K562 (cell line): ENCODE results near the gene PPP6C. TPM values are rescaled to one million over a fixed set of nuclear protein-coding genes. Genes with fewer than 3 reads are reported as not detected.
A peak's percentile ranks its signal among the peaks of the same experiment; 100 is the strongest.

Source experiments
- ATAC-seq: fragments of 200-7000 bp; cut with Tn5 transposase; 3 replicates; pipeline ENCODE4 v1.9.1; 2020; ENCODE audit warnings: moderate library complexity
- BruUV-seq: library from RNA; stranded (reverse); fragments of 400-500 nt; replicated peaks from 2 replicates; lab custom pipeline; 2021; lab: Mats Ljungman, UMichigan
- CTCF ChIA-PET: fragments of 300-600 bp; formaldehyde crosslinking; extraction: SDS; loops from one replicate; lab custom pipeline; 2021; ENCODE audit warnings: low intra/inter-chr PET ratio; lab: Yijun Ruan, JAX
- POLR2A ChIA-PET: fragments of 300-600, 350-650 bp; sonication (Branson Sonifier 250); formaldehyde crosslinking; extraction: SDS; loops from one replicate; lab custom pipeline; 2021; ENCODE audit warnings: antibody characterized with exemption, inconsistent platforms; lab: Yijun Ruan, JAX
- DNase-seq, 4 experiments: peaks; one replicate each; pipeline versions ENCODE4 v3.0.0 to v3.0.0-alpha.2; 2011 to 2018; ENCODE audit warnings: low spot score in 3 of 4, mixed read lengths in 3 of 4; ENCODE audit errors: extremely low read depth in 1 of 4
- FAIRE-seq: peaks from 2 replicates; lab custom pipeline; 2011; peaks lifted over from hg19 to GRCh38; lab: Jason Lieb, UNC
- H2AFZ ChIP-seq: 2 replicates; pipeline ENCODE4 v1.6.0; 2011; ENCODE audit warnings: low read depth, low read length, control low read depth, inconsistent platforms
- H3K27ac ChIP-seq: fragments of 200-600 bp; 3 replicates; pipeline ENCODE4 v1.8.0; 2011; ENCODE audit warnings: low read depth, mild to moderate bottlenecking, control low read depth, inconsistent platforms, low read length, moderate library complexity, mixed read lengths; ENCODE audit errors: extremely low read depth
- H3K27me3 ChIP-seq, 2 experiments: fragments of 300-600 bp in 1 of 2; 2 replicates in 1 of 2; 3 replicates in 1 of 2; pipeline versions ENCODE4 v1.6.0 to v1.8.0; 2011; ENCODE audit warnings: inconsistent platforms in 2 of 2, low read length in 2 of 2, mild to moderate bottlenecking in 1 of 2, mixed read lengths in 1 of 2, moderate library complexity in 1 of 2; ENCODE audit not compliant: control insufficient read depth in 2 of 2, insufficient read depth in 2 of 2
- H3K36me3 ChIP-seq: fragments of 300-600 bp; 3 replicates; pipeline ENCODE4 v1.8.0; 2011; ENCODE audit warnings: mild to moderate bottlenecking, low read length, inconsistent platforms; ENCODE audit not compliant: control insufficient read depth, insufficient read depth
- H3K4me1 ChIP-seq, 2 experiments: fragments of 200-600 bp in 1 of 2; replicated peaks in 1 of 2; 2 replicates in 1 of 2; 3 replicates in 1 of 2; pipeline versions ENCODE4 v1.5.1 to v1.8.0; 2011; ENCODE audit warnings: inconsistent platforms in 2 of 2, low read length in 2 of 2, mild to moderate bottlenecking in 1 of 2, mixed read lengths in 1 of 2, moderate library complexity in 1 of 2; ENCODE audit not compliant: control insufficient read depth in 2 of 2, insufficient read depth in 2 of 2
- H3K4me2 ChIP-seq: 2 replicates; pipeline ENCODE4 v1.6.1; 2011; ENCODE audit warnings: low read length, control low read depth, inconsistent platforms, mixed read lengths; ENCODE audit not compliant: insufficient read depth
- H3K4me3 ChIP-seq: fragments of 200-600 bp; sonication (generic), shearing (Covaris generic); 2 replicates; pipeline ENCODE4 v1.5.1; 2016; ENCODE audit warnings: control low read depth, inconsistent platforms
- H3K79me2 ChIP-seq: fragments of 200-600 bp; 3 replicates; pipeline ENCODE4 v1.8.0; 2011; ENCODE audit warnings: low read length, inconsistent platforms; ENCODE audit not compliant: control insufficient read depth, insufficient read depth
- H3K9ac ChIP-seq, 2 experiments: 2 replicates each; pipeline versions ENCODE4 v1.6.0 to v1.6.1; 2011; ENCODE audit warnings: low read depth in 2 of 2, low read length in 2 of 2, control low read depth in 1 of 2, inconsistent platforms in 1 of 2, mild to moderate bottlenecking in 1 of 2, mixed read lengths in 1 of 2; ENCODE audit not compliant: insufficient read depth in 1 of 2
- H3K9me1 ChIP-seq: one replicate; pipeline ENCODE4 v1.6.0; 2011; ENCODE audit warnings: inconsistent platforms, mild to moderate bottlenecking, low read length, moderate library complexity; ENCODE audit not compliant: control insufficient read depth, insufficient read depth
- H3K9me3 ChIP-seq: replicated peaks from 2 replicates; pipeline ENCODE4 v1.5.1; 2011; ENCODE audit warnings: low read depth, low read length, inconsistent platforms; ENCODE audit not compliant: control insufficient read depth, insufficient read depth
- H4K20me1 ChIP-seq: replicated peaks from 2 replicates; pipeline ENCODE4 v1.6.1; 2011; ENCODE audit warnings: low read length, inconsistent platforms, mixed read lengths; ENCODE audit not compliant: control insufficient read depth, insufficient read depth
- HOXB6 ChIP-seq: fragments of 250-450 bp; sonication (Bioruptor Pico); IDR thresholded peaks from 2 replicates; pipeline ENCODE4 v1.5.1; 2022; ENCODE audit warnings: mild to moderate bottlenecking, borderline replicate concordance
- MAZ ChIP-seq, 2 experiments: fragments of 450-650 bp in 1 of 2; sonication (generic) in 1 of 2; formaldehyde crosslinking; IDR thresholded peaks in 1 of 2; conservative IDR thresholded peaks in 1 of 2; 2 replicates each; pipeline versions ENCODE4 v1.4.0 to v1.5.0; 2020; ENCODE audit warnings: mild to moderate bottlenecking in 1 of 2, missing genetic modification reagents in 1 of 2
- RHOXF2B ChIP-seq: fragments of 250-450 bp; sonication (Bioruptor Pico); conservative IDR thresholded peaks from 2 replicates; pipeline ENCODE4 v1.5.1; 2021
- ZNF121 ChIP-seq: sonication (generic); formaldehyde crosslinking; conservative IDR thresholded peaks from 2 replicates; pipeline ENCODE4 v1.8.0; 2022; ENCODE audit warnings: missing genetic modification reagents
- ZNF174 ChIP-seq: fragments of 250-450 bp; sonication (Bioruptor Pico); IDR thresholded peaks from 2 replicates; pipeline ENCODE4 v1.4.0; 2020; ENCODE audit warnings: mild to moderate bottlenecking
- ZNF780A ChIP-seq: fragments of 250-450 bp; sonication (Bioruptor Pico); IDR thresholded peaks from 2 replicates; pipeline ENCODE4 v1.5.0; 2021; ENCODE audit warnings: mild to moderate bottlenecking
- WGBS: fragments of 100-300 bp; shearing (Covaris generic); methylation state at CpG from one replicate; pipeline ENCODE4 v1.1.6; 2016; ENCODE audit warnings: low coverage, mixed read lengths; ENCODE audit not compliant: insufficient coverage; ENCODE audit errors: missing lambda C conversion rate; 5-methylcytosine and 5-hydroxymethylcytosine counted together
- in situ Hi-C: fragments of 300-500 bp; cut with MboI; formaldehyde crosslinking; loops from 4 replicates; pipeline ENCODE4 v1.15.0; 2018; ENCODE audit warnings: inconsistent platforms, mixed read lengths
- intact Hi-C: fragments of 100-400 bp; cut with micrococcal nuclease; formaldehyde crosslinking; loops from 2 replicates; pipeline ENCODE4 v1.14.2; 2022
- polyA plus RNA-seq, 8 experiments: library from polyadenylated mRNA; depleted of rRNA in 4 of 8; stranded (reverse) in 5 of 8; unstranded in 3 of 8; fragments of >200 nt; fragmentation: Nextera tagmentation in 2 of 8; fragmentation: Illumina TruSeq in 1 of 8; extraction: Ambion mirVana in 2 of 8; extraction: Trizol in 1 of 8; gene quantifications; 2 replicates each; pipeline versions ENCODE4 v1.2.1 to v1.2.3, GENCODE V29; 2011 to 2014; ENCODE audit warnings: inconsistent platforms in 1 of 8, missing spikeins in 1 of 8
- total RNA-seq, 7 experiments: library from RNA; depleted of rRNA in 6 of 7; stranded (reverse); fragments of >200 nt in 6 of 7; fragmentation: Illumina TruSeq in 2 of 7; extraction: Trizol in 2 of 7; gene quantifications; 2 replicates each; pipeline versions ENCODE4 v1.2.1 to v1.2.3, GENCODE V29; 2011 to 2021; ENCODE audit warnings: low replicate concordance in 1 of 7
- TF ChIP-seq, protein P1 (sequence below): sonication (generic); formaldehyde crosslinking; IDR thresholded peaks from 2 replicates; pipeline ENCODE4 v1.8.1; 2023; ENCODE audit warnings: mild to moderate bottlenecking, missing genetic modification reagents

PPP6C gene
- total and polyA plus RNA-seq, 9 of the 15 experiments (the other 6 are each of a cell fraction or from before 2014, with no cell fraction given), result 18.8 to 44.8 (median 38.3) TPM

DNA sequence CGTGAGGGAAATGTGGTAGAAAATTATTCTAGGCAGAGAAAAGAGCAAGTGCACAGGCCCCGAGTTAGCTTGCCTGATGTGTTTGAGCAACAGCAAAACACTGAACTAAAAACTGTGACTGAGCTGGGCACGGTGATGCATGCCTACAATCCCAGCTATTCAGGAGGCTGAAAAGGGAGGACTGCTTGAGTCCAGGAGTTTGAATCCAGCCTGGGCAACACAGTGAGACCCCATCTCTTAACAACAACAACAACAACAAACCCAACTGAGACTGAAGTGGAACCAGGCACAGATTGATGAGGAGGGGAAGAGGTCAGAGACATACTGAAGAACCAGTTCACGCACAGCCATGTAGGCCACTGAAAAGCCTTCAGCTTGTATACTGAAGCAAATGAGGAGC lies 88.8 kb downstream of the PPP6C start:
- DNase-seq, result no peak
- BruUV-seq, result no TSS peak
- no peak overlapping the region for H3K27ac ChIP-seq
- in situ Hi-C loops, result no loop called here
- H3K4me3 ChIP-seq, result no peak overlapping the region
- intact Hi-C loops, result no loop called here
- H2AFZ ChIP-seq, result no peak overlapping the region
- no peak overlapping the region for H3K4me2 ChIP-seq
- ChIA-PET POLR2A (interaction anchor here (0.6 to 1.5 kb wide), 2 partner anchors 8 to 11 kb away, joined by 3 to 4 read pairs; no protein-coding TSS in a partner anchor), CTCF (no interaction called here)
- no peak for ATAC-seq
- TF ChIP-seq ZNF121 (CRISPR knock-in tag), result peak; percentile 57; the same call in 1 of the 2 replicates
- TF ChIP-seq HOXB6 (CRISPR knock-in tag), result no peak
- 61% methylated on average over 4 of the region's 4 CpGs for WGBS
- no peaks in the 10 kb centered on the region for H3K27me3 ChIP-seq
- no peaks in the 10 kb centered on the region for H3K4me1 ChIP-seq
- peaks cover 4% of the 10 kb centered on the region; the same call in 1 of the 2 replicates for H3K9me3 ChIP-seq
- no peak for FAIRE-seq
- H3K79me2 ChIP-seq, result no peaks in the 10 kb centered on the region
- no peaks in the 10 kb centered on the region for H3K36me3 ChIP-seq
- H3K9ac ChIP-seq, result no peak overlapping the region
- H3K9me1 ChIP-seq, result no peaks in the 10 kb centered on the region
- H4K20me1 ChIP-seq, result no peaks in the 10 kb centered on the region

DNA sequence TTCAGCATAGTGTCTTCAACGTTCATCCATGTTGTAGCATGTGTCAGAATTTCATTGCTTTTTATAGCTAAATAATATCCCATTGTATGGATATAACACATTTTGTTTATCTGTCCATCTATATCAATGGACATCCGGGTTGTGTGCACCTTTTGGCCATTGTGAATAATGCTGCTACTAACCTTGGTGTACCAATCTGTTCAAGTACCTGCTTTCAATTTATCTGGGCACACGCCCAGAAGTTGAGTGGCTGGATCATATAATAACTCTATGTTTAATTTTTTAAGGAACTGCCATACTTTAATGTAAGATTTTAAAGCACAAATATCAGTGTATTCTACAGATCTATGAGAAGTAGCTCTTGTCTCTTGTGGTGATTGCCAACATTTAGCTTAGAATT lies 89.8 kb downstream of the PPP6C start:
- Histone ChIP-seq H3K36me3 (no peaks in the 10 kb centered on the region), H3K27me3 (no peaks in the 10 kb centered on the region), H3K9me1 (no peaks in the 10 kb centered on the region), H3K4me2 (no peak overlapping the region), H3K9ac (no peak overlapping the region), H3K9me3 (peaks cover 4% of the 10 kb centered on the region; the same call in 1 of the 2 replicates), H2AFZ (no peak overlapping the region), H3K79me2 (no peaks in the 10 kb centered on the region), H3K4me3 (no peak overlapping the region), H3K4me1 (no peaks in the 10 kb centered on the region), H4K20me1 (no peaks in the 10 kb centered on the region), H3K27ac (no peak overlapping the region)
- in situ Hi-C loops (no loop called here), intact Hi-C loops (no loop called here)
- ChIA-PET CTCF (no interaction called here), POLR2A (interaction anchor here (1.1 kb wide), 1 partner anchor 32 kb away, joined by 3 read pairs; no protein-coding TSS in a partner anchor)
- DNase-seq, result no peak
- 66% methylated on average over 3 of the region's 3 CpGs for WGBS
- ATAC-seq, result no peak
- TF ChIP-seq ZNF780A (no peak), MAZ (CRISPR knock-in tag; conservative IDR thresholded peaks at IDR 0.05 in 1 of 2, IDR thresholded peaks at IDR 0.05 in 1 of 2) (no peak), RHOXF2B (CRISPR knock-in tag) (no peak), ZNF174 (CRISPR knock-in tag) (no peak)
- TF ChIP-seq, protein P1, sequence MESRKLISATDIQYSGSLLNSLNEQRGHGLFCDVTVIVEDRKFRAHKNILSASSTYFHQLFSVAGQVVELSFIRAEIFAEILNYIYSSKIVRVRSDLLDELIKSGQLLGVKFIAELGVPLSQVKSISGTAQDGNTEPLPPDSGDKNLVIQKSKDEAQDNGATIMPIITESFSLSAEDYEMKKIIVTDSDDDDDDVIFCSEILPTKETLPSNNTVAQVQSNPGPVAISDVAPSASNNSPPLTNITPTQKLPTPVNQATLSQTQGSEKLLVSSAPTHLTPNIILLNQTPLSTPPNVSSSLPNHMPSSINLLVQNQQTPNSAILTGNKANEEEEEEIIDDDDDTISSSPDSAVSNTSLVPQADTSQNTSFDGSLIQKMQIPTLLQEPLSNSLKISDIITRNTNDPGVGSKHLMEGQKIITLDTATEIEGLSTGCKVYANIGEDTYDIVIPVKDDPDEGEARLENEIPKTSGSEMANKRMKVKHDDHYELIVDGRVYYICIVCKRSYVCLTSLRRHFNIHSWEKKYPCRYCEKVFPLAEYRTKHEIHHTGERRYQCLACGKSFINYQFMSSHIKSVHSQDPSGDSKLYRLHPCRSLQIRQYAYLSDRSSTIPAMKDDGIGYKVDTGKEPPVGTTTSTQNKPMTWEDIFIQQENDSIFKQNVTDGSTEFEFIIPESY (CRISPR knock-in tag), result no peak
- BruUV-seq, result no TSS peak
- no peak for FAIRE-seq
